GM23338 (cell line): Measurements from ENCODE around the gene ZNF76. TPM values are rescaled to one million over a fixed set of nuclear protein-coding genes. Genes with fewer than 3 reads are reported as not detected.

ENCODE experiments used
- ATAC-seq: fragments of 200-7000 bp; cut with Tn5 transposase; 3 replicates; pipeline ENCODE4 v1.9.1; 2020
- DNase-seq: peaks from one replicate; pipeline ENCODE4 v3.0.0-alpha.2; 2015; ENCODE audit warnings: low spot score
- H2AFZ ChIP-seq: fragments of 200-600 bp; sonication (generic); 2 replicates; pipeline ENCODE4 v1.8.0; 2016; ENCODE audit warnings: antibody characterized with exemption, mild to moderate bottlenecking, moderate library complexity
- H3F3A ChIP-seq: fragments of 200-600 bp; sonication (generic); replicated peaks from 2 replicates; pipeline ENCODE4 v1.8.0; 2017; ENCODE audit warnings: antibody characterized with exemption, mixed run types, low read depth
- H3K27ac ChIP-seq: fragments of 200-600 bp; sonication (generic); 2 replicates; pipeline ENCODE4 v1.6.1; 2016; ENCODE audit warnings: low read depth
- H3K27me3 ChIP-seq: fragments of 200-600 bp; sonication (generic); 2 replicates; pipeline ENCODE4 v1.8.0; 2016; ENCODE audit warnings: mild to moderate bottlenecking, mixed run types, moderate library complexity; ENCODE audit not compliant: insufficient read depth
- H3K36me3 ChIP-seq: fragments of 200-600 bp; sonication (generic); 2 replicates; pipeline ENCODE4 v1.8.0; 2016; ENCODE audit warnings: mild to moderate bottlenecking; ENCODE audit not compliant: insufficient read depth
- H3K4me1 ChIP-seq: fragments of 200-600 bp; sonication (generic); 2 replicates; pipeline ENCODE4 v1.8.0; 2016; ENCODE audit warnings: mild to moderate bottlenecking, moderate library complexity; ENCODE audit not compliant: insufficient read depth
- H3K4me2 ChIP-seq: fragments of 200-600 bp; sonication (generic); 2 replicates; pipeline ENCODE4 v1.7.1; 2017; ENCODE audit warnings: mixed run types
- H3K4me3 ChIP-seq: fragments of 200-600 bp; sonication (generic); 2 replicates; pipeline ENCODE4 v1.6.1; 2016; ENCODE audit warnings: mixed run types
- H3K79me2 ChIP-seq: fragments of 200-600 bp; sonication (generic); replicated peaks from 2 replicates; pipeline ENCODE4 v1.8.0; 2017; ENCODE audit warnings: mild to moderate bottlenecking; ENCODE audit not compliant: insufficient read depth
- H3K9me2 ChIP-seq: fragments of 200-600 bp; sonication (generic); 2 replicates; pipeline ENCODE4 v1.8.0; 2017; ENCODE audit not compliant: insufficient read depth
- H4K20me1 ChIP-seq: fragments of 200-600 bp; sonication (generic); replicated peaks from 2 replicates; pipeline ENCODE4 v1.8.0; 2017; ENCODE audit warnings: mild to moderate bottlenecking; ENCODE audit not compliant: insufficient read depth
- H3K27ac Mint-ChIP-seq: 2 replicates; pipeline ENCODE4 v1.8.0; 2020; ENCODE audit warnings: inconsistent platforms, mild to moderate bottlenecking, moderate library complexity, mixed read lengths
- H3K27me3 Mint-ChIP-seq: 3 replicates; pipeline ENCODE4 v1.8.0; 2022; ENCODE audit warnings: low read depth, mild to moderate bottlenecking, moderate library complexity, mixed read lengths, inconsistent platforms; ENCODE audit not compliant: insufficient read depth, poor library complexity
- H3K36me3 Mint-ChIP-seq: 3 replicates; pipeline ENCODE4 v1.8.0; 2021; ENCODE audit warnings: low read depth, mild to moderate bottlenecking, inconsistent platforms, moderate library complexity, mixed read lengths
- H3K4me1 Mint-ChIP-seq: 3 replicates; pipeline ENCODE4 v1.8.0; 2020; ENCODE audit warnings: mild to moderate bottlenecking, inconsistent platforms, mixed read lengths
- H3K4me3 Mint-ChIP-seq: 3 replicates; pipeline ENCODE4 v1.8.0; 2021; ENCODE audit warnings: moderate library complexity, mild to moderate bottlenecking, inconsistent platforms, mixed read lengths
- H3K9me3 Mint-ChIP-seq: 3 replicates; pipeline ENCODE4 v1.8.0; 2020; ENCODE audit warnings: moderate library complexity, mild to moderate bottlenecking, inconsistent platforms, mixed read lengths
- CREB1 ChIP-seq: fragments of 250-450 bp; sonication (Bioruptor Pico); IDR thresholded peaks from 2 replicates; pipeline ENCODE4 v1.5.0; 2020; ENCODE audit warnings: low read depth, mild to moderate bottlenecking, moderate library complexity
- CTCF ChIP-seq, 2 experiments: fragments of 200-600 bp in 1 of 2; sonication (generic) in 1 of 2; conservative IDR thresholded peaks; 2 replicates each; pipeline versions ENCODE4 v1.5.1 to v1.6.1; 2016 to 2017; ENCODE audit warnings: antibody characterized with exemption in 2 of 2, low read depth in 2 of 2, mild to moderate bottlenecking in 2 of 2, moderate library complexity in 1 of 2
- ETS1 ChIP-seq: IDR thresholded peaks from 2 replicates; pipeline ENCODE4 v1.6.1; 2016; ENCODE audit warnings: antibody characterized with exemption
- EZH2 ChIP-seq: fragments of 200-600 bp; sonication (generic); IDR thresholded peaks from one replicate; pipeline ENCODE4 v1.8.0; 2017; ENCODE audit warnings: antibody characterized with exemption, mild to moderate bottlenecking, low read depth; ENCODE audit not compliant: unreplicated experiment
- EZH2phosphoT487 ChIP-seq: fragments of 200-600 bp; sonication (generic); IDR thresholded peaks from one replicate; pipeline ENCODE4 v1.8.1; 2018; ENCODE audit warnings: antibody characterized with exemption; ENCODE audit not compliant: unreplicated experiment
- JUNB ChIP-seq: IDR thresholded peaks from one replicate; pipeline ENCODE4 v1.6.1; 2016; ENCODE audit warnings: antibody characterized with exemption; ENCODE audit not compliant: unreplicated experiment
- NANOG ChIP-seq: IDR thresholded peaks from 2 replicates; pipeline ENCODE4 v1.6.1; 2016; ENCODE audit warnings: antibody characterized with exemption, borderline replicate concordance
- POLR2AphosphoS5 ChIP-seq: IDR thresholded peaks from 2 replicates; pipeline ENCODE4 v1.6.1; 2016; ENCODE audit warnings: antibody characterized with exemption, low read depth
- REST ChIP-seq: IDR thresholded peaks from one replicate; pipeline ENCODE4 v1.6.1; 2018; ENCODE audit warnings: antibody characterized with exemption; ENCODE audit not compliant: unreplicated experiment
- STAT1 ChIP-seq: IDR thresholded peaks from one replicate; pipeline ENCODE4 v1.6.1; 2016; ENCODE audit warnings: antibody characterized with exemption; ENCODE audit not compliant: unreplicated experiment
- ZNF114 ChIP-seq: fragments of 250-450 bp; sonication (Bioruptor Pico); IDR thresholded peaks from 2 replicates; pipeline ENCODE4 v1.5.0; 2020; ENCODE audit warnings: mild to moderate bottlenecking, moderate library complexity
- ZNF331 ChIP-seq: fragments of 250-450 bp; sonication (Bioruptor Pico); IDR thresholded peaks from 2 replicates; pipeline ENCODE4 v1.5.0; 2020; ENCODE audit warnings: low read depth, mild to moderate bottlenecking, moderate library complexity
- ZNF462 ChIP-seq: fragments of 250-450 bp; sonication (Bioruptor Pico); IDR thresholded peaks from 2 replicates; pipeline ENCODE4 v1.5.0; 2020; ENCODE audit warnings: mild to moderate bottlenecking, moderate library complexity
- polyA plus RNA-seq: library from polyadenylated mRNA; unstranded; fragments of >200 nt; fragmentation: Nextera tagmentation; extraction: Ambion mirVana; gene quantifications from 2 replicates; pipeline ENCODE4 v1.2.1, GENCODE V29; 2016
- total RNA-seq: library from RNA; depleted of rRNA; stranded (reverse); fragments of >200 nt; shearing (Covaris generic); gene quantifications from 2 replicates; pipeline ENCODE4 v1.2.3, GENCODE V29; 2014

ZNF76 gene
- total and polyA plus RNA-seq, 2 experiments from 2014 or later, result 12.5 to 18.8 TPM

GRCh38 chr6:35311390-35312075, 52.0 kb downstream of the ZNF76 start:
- no peak for ATAC-seq
- no peak for DNase-seq
- no peaks in the 10 kb centered on the region; the same call in 2 of the 3 replicates for H3K4me1 Mint-ChIP-seq
- Histone ChIP-seq H3K9me2 (no peaks in the 10 kb centered on the region), H3K4me2 (no peak overlapping the region), H2AFZ (no peak overlapping the region), H3K27me3 (peaks cover 8% of the 10 kb centered on the region), H3F3A (no peaks in the 10 kb centered on the region), H3K36me3 (no peaks in the 10 kb centered on the region), H3K4me3 (no peak overlapping the region), H3K27ac (no peak overlapping the region), H3K4me1 (no peaks in the 10 kb centered on the region), H3K79me2 (no peaks in the 10 kb centered on the region), H4K20me1 (no peaks in the 10 kb centered on the region)
- H3K27me3 Mint-ChIP-seq, result peaks cover 11% of the 10 kb centered on the region
- no peaks in the 10 kb centered on the region; the same call in 2 of the 3 replicates for H3K36me3 Mint-ChIP-seq
- H3K9me3 Mint-ChIP-seq, result no peaks in the 10 kb centered on the region
- no peak overlapping the region for H3K4me3 Mint-ChIP-seq
- H3K27ac Mint-ChIP-seq, result no peak overlapping the region
- TF ChIP-seq JUNB, result no peak
- TF ChIP-seq ETS1, result no peak
- TF ChIP-seq REST, result no peak
- TF ChIP-seq POLR2AphosphoS5, result no peak
- no peak for TF ChIP-seq CTCF (conservative IDR thresholded peaks at IDR 0.05; ENCODE audit: low read depth in 2 of 2)
- no peak for TF ChIP-seq ZNF331
- no peak for TF ChIP-seq EZH2phosphoT487
- no peak for TF ChIP-seq EZH2
- TF ChIP-seq ZNF114 (CRISPR knock-in tag), result no peak
- TF ChIP-seq CREB1, result no peak
- TF ChIP-seq ZNF462 (CRISPR knock-in tag), result no peak
- no peak for TF ChIP-seq STAT1
- no peak for TF ChIP-seq NANOG
